Hepatocyte (in vitro differentiated cells): ENCODE measurements around the gene SIRPD. TPM values are rescaled to one million over a fixed set of nuclear protein-coding genes. Genes with fewer than 3 reads are reported as not detected.

ENCODE experiments used
- DNase-seq: peaks from one replicate; pipeline ENCODE4 v3.0.0-alpha.2; 2016; ENCODE audit warnings: low spot score
- H2AFZ ChIP-seq: fragments of 200-600 bp; sonication (generic); 2 replicates; pipeline ENCODE4 v1.6.0; 2016; ENCODE audit warnings: antibody characterized with exemption, mild to moderate bottlenecking
- H3K27ac ChIP-seq: fragments of 200-600 bp; sonication (generic); 2 replicates; pipeline ENCODE4 v1.5.1; 2016; ENCODE audit warnings: mild to moderate bottlenecking
- H3K27me3 ChIP-seq: fragments of 200-600 bp; sonication (generic); 2 replicates; pipeline ENCODE4 v1.6.1; 2016
- H3K36me3 ChIP-seq: fragments of 200-600 bp; sonication (generic); replicated peaks from 2 replicates; pipeline ENCODE4 v1.5.1; 2016; ENCODE audit warnings: low read depth; ENCODE audit not compliant: insufficient read depth
- H3K4me1 ChIP-seq: fragments of 200-600 bp; sonication (generic); 2 replicates; pipeline ENCODE4 v1.5.1; 2016; ENCODE audit warnings: mild to moderate bottlenecking, moderate library complexity; ENCODE audit not compliant: insufficient read depth
- H3K4me2 ChIP-seq: fragments of 200-600 bp; sonication (generic); 2 replicates; pipeline ENCODE4 v1.6.0; 2016
- H3K4me3 ChIP-seq: fragments of 200-600 bp; sonication (generic); 2 replicates; pipeline ENCODE4 v1.5.1; 2016; ENCODE audit warnings: mild to moderate bottlenecking
- H3K79me2 ChIP-seq: fragments of 200-600 bp; sonication (generic); 2 replicates; pipeline ENCODE4 v1.6.0; 2017; ENCODE audit warnings: mild to moderate bottlenecking
- H3K9me2 ChIP-seq: fragments of 200-600 bp; sonication (generic); replicated peaks from 2 replicates; pipeline ENCODE4 v1.6.0; 2017; ENCODE audit warnings: mild to moderate bottlenecking; ENCODE audit not compliant: insufficient read depth
- H3K9me3 ChIP-seq: fragments of 200-600 bp; sonication (generic); 2 replicates; pipeline ENCODE4 v1.5.1; 2016; ENCODE audit warnings: low read depth, mild to moderate bottlenecking
- H4K20me1 ChIP-seq: fragments of 200-600 bp; sonication (generic); 2 replicates; pipeline ENCODE4 v1.6.0; 2016; ENCODE audit warnings: mild to moderate bottlenecking; ENCODE audit not compliant: insufficient read depth, poor library complexity, severe bottlenecking
- EZH2 ChIP-seq: fragments of 200-600 bp; sonication (generic); IDR thresholded peaks from 2 replicates; pipeline ENCODE4 v1.6.1; 2016; ENCODE audit warnings: antibody characterized with exemption, mild to moderate bottlenecking, borderline replicate concordance
- EZH2phosphoT487 ChIP-seq: fragments of 200-600 bp; sonication (generic); IDR thresholded peaks from one replicate; pipeline ENCODE4 v1.6.1; 2018; ENCODE audit warnings: antibody characterized with exemption, mild to moderate bottlenecking, low read depth, moderate library complexity; ENCODE audit not compliant: unreplicated experiment, severe bottlenecking
- WGBS: methylation state at CpG from one replicate; pipeline ENCODE4 v1.1.6; 2016; ENCODE audit warnings: low lambda C conversion rate; ENCODE audit errors: missing lambda C conversion rate; 5-methylcytosine and 5-hydroxymethylcytosine counted together
- polyA plus RNA-seq: library from polyadenylated mRNA; unstranded; fragments of >200 nt; fragmentation: Nextera tagmentation; extraction: Ambion mirVana; gene quantifications from 2 replicates; pipeline ENCODE4 v1.2.1, GENCODE V29; 2016
- total RNA-seq: library from RNA; depleted of rRNA; stranded (reverse); fragments of >200 nt; gene quantifications from 2 replicates; pipeline ENCODE4 v1.2.3, GENCODE V29; 2014
- TF ChIP-seq, protein P1 (sequence below): fragments of 200-600 bp; sonication (generic); IDR thresholded peaks from 2 replicates; pipeline ENCODE4 v1.5.1; 2016; ENCODE audit warnings: antibody characterized with exemption, mild to moderate bottlenecking; ENCODE audit not compliant: poor library complexity

SIRPD gene
- total and polyA plus RNA-seq, 2 experiments from 2014 or later = not detected

DNA sequence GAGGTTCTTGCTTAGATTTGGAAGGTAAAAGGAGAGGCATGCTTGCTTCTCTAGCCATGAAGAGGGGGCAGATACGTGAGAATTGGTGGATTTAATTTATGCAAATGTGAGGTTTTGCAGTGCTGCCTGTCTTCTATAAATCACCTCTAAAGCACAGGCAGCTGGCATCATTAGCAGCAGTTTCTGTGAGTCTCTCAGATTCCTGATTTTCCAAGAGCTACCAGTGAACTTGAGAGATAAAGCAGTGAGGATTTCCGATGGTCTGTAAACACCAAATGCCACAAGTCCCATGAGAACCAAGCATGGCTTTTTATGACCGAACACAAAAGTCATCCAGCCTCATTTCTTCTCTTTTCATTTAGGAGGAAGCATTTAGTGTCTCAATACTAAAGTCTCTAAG is 63.1 kb downstream of the SIRPD start:
- H3K27me3 ChIP-seq = peaks cover 17% of the 10 kb centered on the region
- no peak for DNase-seq
- no peak overlapping the region for H3K4me3 ChIP-seq
- H3K27ac ChIP-seq = no peak overlapping the region
- no peak overlapping the region for H3K4me2 ChIP-seq
- no peaks in the 10 kb centered on the region for H4K20me1 ChIP-seq
- no peaks in the 10 kb centered on the region for H3K79me2 ChIP-seq
- TF ChIP-seq EZH2phosphoT487 = no peak
- TF ChIP-seq, protein P1, sequence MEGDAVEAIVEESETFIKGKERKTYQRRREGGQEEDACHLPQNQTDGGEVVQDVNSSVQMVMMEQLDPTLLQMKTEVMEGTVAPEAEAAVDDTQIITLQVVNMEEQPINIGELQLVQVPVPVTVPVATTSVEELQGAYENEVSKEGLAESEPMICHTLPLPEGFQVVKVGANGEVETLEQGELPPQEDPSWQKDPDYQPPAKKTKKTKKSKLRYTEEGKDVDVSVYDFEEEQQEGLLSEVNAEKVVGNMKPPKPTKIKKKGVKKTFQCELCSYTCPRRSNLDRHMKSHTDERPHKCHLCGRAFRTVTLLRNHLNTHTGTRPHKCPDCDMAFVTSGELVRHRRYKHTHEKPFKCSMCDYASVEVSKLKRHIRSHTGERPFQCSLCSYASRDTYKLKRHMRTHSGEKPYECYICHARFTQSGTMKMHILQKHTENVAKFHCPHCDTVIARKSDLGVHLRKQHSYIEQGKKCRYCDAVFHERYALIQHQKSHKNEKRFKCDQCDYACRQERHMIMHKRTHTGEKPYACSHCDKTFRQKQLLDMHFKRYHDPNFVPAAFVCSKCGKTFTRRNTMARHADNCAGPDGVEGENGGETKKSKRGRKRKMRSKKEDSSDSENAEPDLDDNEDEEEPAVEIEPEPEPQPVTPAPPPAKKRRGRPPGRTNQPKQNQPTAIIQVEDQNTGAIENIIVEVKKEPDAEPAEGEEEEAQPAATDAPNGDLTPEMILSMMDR = no peak
- TF ChIP-seq EZH2 = no peak
- H3K9me3 ChIP-seq = no peaks in the 10 kb centered on the region
- H2AFZ ChIP-seq = no peak overlapping the region
- WGBS = 54% methylated on average over 3 of the region's 3 CpGs
- no peaks in the 10 kb centered on the region for H3K9me2 ChIP-seq
- H3K36me3 ChIP-seq = no peaks in the 10 kb centered on the region
- no peaks in the 10 kb centered on the region for H3K4me1 ChIP-seq

DNA sequence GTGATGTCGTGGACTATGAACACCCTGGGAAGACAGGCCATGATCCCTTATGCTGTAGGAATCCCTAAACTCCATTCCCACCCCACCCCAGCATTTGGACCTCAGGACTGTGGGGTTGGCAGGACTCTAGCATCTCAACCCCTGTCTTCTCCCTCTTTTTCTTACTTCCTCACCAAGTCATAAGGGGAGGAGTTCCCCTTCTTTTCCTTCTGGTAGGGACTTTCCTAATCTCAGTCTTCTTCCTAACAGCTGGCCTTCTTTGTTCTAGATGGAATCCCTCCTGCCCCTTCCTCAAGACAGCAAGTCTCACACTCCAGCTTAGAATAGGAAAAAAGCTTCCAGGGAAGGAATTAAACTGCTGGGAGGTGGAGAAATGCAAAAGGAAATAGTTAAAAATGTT is 64.0 kb downstream of the SIRPD start:
- H3K9me2 ChIP-seq = no peaks in the 10 kb centered on the region
- 59% methylated on average over 1 of the region's 1 CpG for WGBS
- TF ChIP-seq, protein P1 = no peak
- TF ChIP-seq EZH2 = no peak
- TF ChIP-seq EZH2phosphoT487 = no peak
- H3K79me2 ChIP-seq = no peaks in the 10 kb centered on the region
- no peak overlapping the region for H2AFZ ChIP-seq
- H4K20me1 ChIP-seq = no peaks in the 10 kb centered on the region
- H3K27ac ChIP-seq = no peak overlapping the region
- H3K9me3 ChIP-seq = no peaks in the 10 kb centered on the region
- no peak overlapping the region for H3K4me3 ChIP-seq
- no peak overlapping the region for H3K4me2 ChIP-seq
- DNase-seq = no peak
- peaks cover 17% of the 10 kb centered on the region for H3K27me3 ChIP-seq
- H3K36me3 ChIP-seq = no peaks in the 10 kb centered on the region
- H3K4me1 ChIP-seq = no peaks in the 10 kb centered on the region

DNA sequence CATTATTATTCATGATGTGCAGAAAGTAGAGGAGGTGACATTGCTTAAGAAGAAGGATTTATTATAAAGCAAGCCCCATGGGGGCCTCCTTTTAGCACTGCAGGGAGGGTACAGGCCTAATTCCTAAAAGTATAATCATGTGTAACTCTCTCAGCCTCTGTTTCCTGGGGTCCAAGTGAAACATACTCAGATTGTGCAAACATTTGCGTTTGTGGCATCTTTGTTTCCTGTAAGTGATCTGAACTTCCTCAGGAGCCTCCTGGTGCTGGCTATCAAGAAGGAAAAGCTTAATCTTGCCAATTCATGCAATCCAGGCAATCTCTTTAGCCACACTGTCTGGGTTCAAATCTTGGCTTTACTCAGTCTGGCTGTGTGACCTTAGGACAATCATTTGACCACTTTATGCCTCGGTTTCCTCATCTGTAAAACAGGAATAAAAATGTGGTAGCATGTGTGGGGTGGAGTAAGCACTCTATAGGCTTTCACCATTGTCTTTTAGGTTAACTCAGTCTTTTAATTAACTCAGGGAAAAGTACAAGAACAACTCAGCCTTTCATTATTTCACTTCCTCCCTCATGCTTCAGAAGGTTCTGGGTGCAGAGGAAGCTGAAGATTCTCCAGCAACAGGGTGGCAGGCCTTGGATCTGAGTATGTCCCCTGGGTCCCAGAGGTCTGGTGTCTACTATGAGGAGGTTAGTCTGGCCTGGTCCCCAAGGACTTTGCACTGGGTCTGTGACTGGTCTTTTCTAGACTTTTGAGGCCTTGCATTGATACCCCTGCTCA is 65.5 kb downstream of the SIRPD start:
- Histone ChIP-seq H3K4me1 (no peaks in the 10 kb centered on the region), H4K20me1 (no peaks in the 10 kb centered on the region), H3K36me3 (no peaks in the 10 kb centered on the region), H3K4me2 (no peak overlapping the region), H3K27ac (no peak overlapping the region), H3K4me3 (no peak overlapping the region), H3K9me3 (no peaks in the 10 kb centered on the region), H3K27me3 (peaks cover 22% of the 10 kb centered on the region), H3K9me2 (no peaks in the 10 kb centered on the region), H3K79me2 (no peaks in the 10 kb centered on the region), H2AFZ (no peak overlapping the region)
- WGBS = 72% methylated on average over 2 of the region's 2 CpGs
- TF ChIP-seq EZH2phosphoT487 (no peak), EZH2 (no peak)
- TF ChIP-seq, protein P1 = no peak
- DNase-seq = no peak
